GM12865 (cell line): ENCODE results near the gene DPY19L3.
A peak's percentile ranks its signal among the peaks of the same experiment; 100 is the strongest.
"Not testable (repeated sequence)": the region's sequence is repeated elsewhere in the genome, so short reads cannot be mapped to it uniquely, and the experiment has no call there.

Source experiments
- DNase-seq: peaks from one replicate; pipeline ENCODE4 v3.0.0; 2010; ENCODE audit warnings: low read depth
- H3K4me3 ChIP-seq: 2 replicates; pipeline ENCODE4 v1.5.1; 2011; ENCODE audit warnings: mild to moderate bottlenecking, low read depth, low read length, control low read depth
- TF ChIP-seq, protein P1 (sequence below): IDR thresholded peaks from 2 replicates; pipeline ENCODE4 v1.5.1; 2011; ENCODE audit warnings: low read length, control low read depth, low read depth, inconsistent platforms; ENCODE audit not compliant: insufficient read depth; ENCODE audit errors: missing control alignments

DPY19L3 gene

DNA sequence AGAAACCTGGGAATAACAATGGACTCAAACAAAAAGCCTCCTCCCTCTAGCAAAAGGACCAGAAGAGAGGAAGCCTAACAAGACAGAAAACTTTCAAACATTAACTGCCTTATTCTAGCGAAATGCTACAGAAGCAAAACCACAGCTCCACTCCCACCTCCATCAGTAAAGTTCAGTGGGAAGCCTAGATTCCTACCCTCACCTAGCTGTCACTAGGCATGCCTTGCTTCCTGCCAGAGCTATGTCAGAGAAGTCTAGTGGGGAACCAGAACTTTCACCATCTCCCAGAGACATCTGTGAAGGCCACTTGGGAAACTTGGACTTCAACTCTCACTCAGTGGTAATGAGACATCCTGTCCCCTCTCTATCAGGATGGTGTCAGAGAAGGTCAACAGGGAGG lies 37.1 kb downstream of the DPY19L3 start:
- DNase-seq: no peak
- TF ChIP-seq, protein P1, sequence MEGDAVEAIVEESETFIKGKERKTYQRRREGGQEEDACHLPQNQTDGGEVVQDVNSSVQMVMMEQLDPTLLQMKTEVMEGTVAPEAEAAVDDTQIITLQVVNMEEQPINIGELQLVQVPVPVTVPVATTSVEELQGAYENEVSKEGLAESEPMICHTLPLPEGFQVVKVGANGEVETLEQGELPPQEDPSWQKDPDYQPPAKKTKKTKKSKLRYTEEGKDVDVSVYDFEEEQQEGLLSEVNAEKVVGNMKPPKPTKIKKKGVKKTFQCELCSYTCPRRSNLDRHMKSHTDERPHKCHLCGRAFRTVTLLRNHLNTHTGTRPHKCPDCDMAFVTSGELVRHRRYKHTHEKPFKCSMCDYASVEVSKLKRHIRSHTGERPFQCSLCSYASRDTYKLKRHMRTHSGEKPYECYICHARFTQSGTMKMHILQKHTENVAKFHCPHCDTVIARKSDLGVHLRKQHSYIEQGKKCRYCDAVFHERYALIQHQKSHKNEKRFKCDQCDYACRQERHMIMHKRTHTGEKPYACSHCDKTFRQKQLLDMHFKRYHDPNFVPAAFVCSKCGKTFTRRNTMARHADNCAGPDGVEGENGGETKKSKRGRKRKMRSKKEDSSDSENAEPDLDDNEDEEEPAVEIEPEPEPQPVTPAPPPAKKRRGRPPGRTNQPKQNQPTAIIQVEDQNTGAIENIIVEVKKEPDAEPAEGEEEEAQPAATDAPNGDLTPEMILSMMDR: no peak
- H3K4me3 ChIP-seq: no peak overlapping the region

DNA sequence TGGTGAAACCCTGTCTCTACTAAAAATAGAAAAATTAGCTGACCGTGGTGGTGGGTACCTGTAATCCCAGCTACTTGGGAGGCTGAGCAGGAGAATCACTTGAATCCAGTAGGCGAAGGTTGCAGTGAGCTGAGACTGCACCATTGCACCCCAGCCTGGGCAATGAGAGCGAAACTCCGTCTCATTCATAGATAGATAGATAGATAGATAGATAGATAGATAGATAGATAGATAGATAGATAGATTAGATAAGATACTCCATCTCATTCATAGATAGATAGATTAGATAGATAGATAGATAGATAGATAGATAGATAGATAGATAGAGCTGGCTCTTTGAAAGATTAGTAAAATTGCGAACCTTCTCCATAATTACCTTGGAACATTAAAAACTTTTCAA lies 42.0 kb downstream of the DPY19L3 start:
- DNase-seq, H3K4me3 ChIP-seq: not testable (repeated sequence)

DNA sequence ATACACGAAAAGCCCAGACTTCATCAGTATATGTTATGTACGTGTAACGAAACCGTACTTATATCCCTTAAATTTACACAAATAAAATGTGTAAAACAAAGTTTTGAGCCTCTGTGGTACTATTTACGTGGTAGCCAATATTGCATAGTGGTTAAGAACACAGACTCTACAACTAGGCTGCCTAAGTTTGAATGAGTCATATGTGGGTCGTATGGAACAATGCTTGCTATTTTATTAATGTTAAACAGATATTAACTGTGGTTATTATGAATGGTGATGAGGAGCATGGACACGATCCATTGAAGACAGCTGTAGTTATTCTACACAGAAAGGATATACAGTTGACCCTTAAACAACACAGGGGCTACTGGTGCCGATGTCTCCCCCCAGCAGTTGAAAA lies 42.5 kb downstream of the DPY19L3 start:
- H3K4me3 ChIP-seq: no peak overlapping the region
- TF ChIP-seq, protein P1: no peak
- no peak for DNase-seq

DNA sequence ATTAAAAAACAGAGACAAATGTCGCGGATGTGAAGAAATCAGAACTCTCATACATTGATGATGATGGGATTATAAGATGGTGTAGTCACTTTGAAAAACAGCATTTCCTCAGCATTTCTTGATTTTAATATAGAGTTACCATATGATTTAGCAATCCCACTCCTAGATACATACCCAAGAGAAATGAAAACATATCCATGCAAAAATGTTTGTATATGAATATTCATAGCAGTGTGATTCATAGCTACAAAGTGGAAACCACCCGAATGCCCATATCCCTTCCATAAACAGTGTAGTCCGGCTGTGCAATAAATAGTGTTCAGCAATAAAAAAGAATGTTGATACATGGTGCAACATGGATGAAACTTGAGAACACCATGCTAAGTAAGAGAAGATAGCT lies 44.6 kb downstream of the DPY19L3 start:
- TF ChIP-seq, protein P1: no peak
- no peak for DNase-seq
- no peak overlapping the region for H3K4me3 ChIP-seq

- H3K4me3 ChIP-seq: no peak overlapping the region
- TF ChIP-seq, protein P1: no peak
- no peak for DNase-seq
Observed at GRCh38 chr19:32453736-32454135, 48.2 kb downstream of the DPY19L3 start.

- DNase-seq: no peak
- no peak overlapping the region for H3K4me3 ChIP-seq
- TF ChIP-seq, protein P1: no peak
Observed at GRCh38 chr19:32456406-32456805, 50.8 kb downstream of the DPY19L3 start.

- H3K4me3 ChIP-seq: peak overlapping the region; percentile 52; the same call in 1 of the 2 replicates
- peak; percentile 37 for DNase-seq
- TF ChIP-seq, protein P1: no peak
Observed at GRCh38 chr19:32457571-32458158, 52.1 kb downstream of the DPY19L3 start.
